HG03108 (cell line): ENCODE results near the gene SMU1.

Experiments
- ATAC-seq: cut with Tn5 transposase; IDR thresholded peaks from one replicate; pipeline ENCODE4 v1.9.1; 2021; ENCODE audit warnings: moderate library complexity; ENCODE audit not compliant: unreplicated experiment

Gene SMU1

GRCh38 chr9:33076046-33077004, at the start of gene SMU1:
TSS of gene SMU1 (minus strand) at chr9:33076674. CDS start at chr9:33076608, 66 bp downstream.
- ATAC-seq: peak; percentile 99

- ATAC-seq: no peak
Observed at GRCh38 chr9:33125461-33125860, 49.0 kb upstream of the SMU1 start.

GRCh38 chr9:33124751-33125381, 48.4 kb upstream of the SMU1 start:
- peak; percentile 45 for ATAC-seq

GRCh38 chr9:33124046-33124445, 47.6 kb upstream of the SMU1 start:
- no peak for ATAC-seq

GRCh38 chr9:33123407-33124031, 47.0 kb upstream of the SMU1 start:
- ATAC-seq: no peak

- no peak for ATAC-seq
Observed at GRCh38 chr9:33120620-33121019, 44.1 kb upstream of the SMU1 start.

- ATAC-seq: no peak
Observed at GRCh38 chr9:33117796-33118195, 41.3 kb upstream of the SMU1 start.

- ATAC-seq: no peak
Observed at GRCh38 chr9:33117306-33117705, 40.8 kb upstream of the SMU1 start.

- peak; percentile 43 for ATAC-seq
Observed at GRCh38 chr9:33116860-33117259, 40.4 kb upstream of the SMU1 start.

- no peak for ATAC-seq
Observed at GRCh38 chr9:33114746-33115145, 38.3 kb upstream of the SMU1 start.

- no peak for ATAC-seq
Observed at GRCh38 chr9:33113799-33114547, 37.5 kb upstream of the SMU1 start.

- no peak for ATAC-seq
Observed at GRCh38 chr9:33112094-33112493, 35.6 kb upstream of the SMU1 start.

- ATAC-seq: no peak
Observed at GRCh38 chr9:33111631-33112030, 35.2 kb upstream of the SMU1 start.

- no peak for ATAC-seq
Observed at GRCh38 chr9:33110686-33111085, 34.2 kb upstream of the SMU1 start.

- no peak for ATAC-seq
Observed at GRCh38 chr9:33109850-33110595, 33.5 kb upstream of the SMU1 start.

- ATAC-seq: no peak
Observed at GRCh38 chr9:33109097-33109496, 32.6 kb upstream of the SMU1 start.

GRCh38 chr9:33108472-33108871, 32.0 kb upstream of the SMU1 start:
- no peak for ATAC-seq

GRCh38 chr9:33107762-33108161, 31.3 kb upstream of the SMU1 start:
- no peak for ATAC-seq

GRCh38 chr9:33106827-33107621, 30.6 kb upstream of the SMU1 start:
- ATAC-seq: no peak
